ENCODE results near the gene TMEM170B. TPM values are rescaled to one million over a fixed set of nuclear protein-coding genes. Genes with fewer than 3 reads are reported as not detected.

TMEM170B gene
- polyA plus RNA-seq, 3 donors, result 11.7 to 33.4 (median 19.7) TPM

- no peak for DNase-seq
- Histone ChIP-seq H3K27ac (ENCODE audit: low read depth in 1 of 2, low read length in 2 of 2) (no peak overlapping the region), H3K9ac (ENCODE audit: insufficient read depth, low read length, poor library complexity, severe bottlenecking) (no peak overlapping the region), H3K9me3 (replicated peaks in 1 of 2; ENCODE audit: control insufficient read depth in 1 of 2, insufficient read depth in 1 of 2, low read length in 2 of 2) (no peaks in the 10 kb centered on the region), H3K27me3 (ENCODE audit: control insufficient read depth in 2 of 2, insufficient read depth in 2 of 2, low read length in 2 of 2) (no peaks in the 10 kb centered on the region), H3K4me3 (replicated peaks in 1 of 3; ENCODE audit: low read depth in 2 of 3, low read length in 3 of 3) (no peak overlapping the region), H4K20me1 (ENCODE audit: insufficient read depth, low read length) (no peaks in the 10 kb centered on the region), H3K36me3 (replicated peaks in 1 of 2; ENCODE audit: control insufficient read depth in 1 of 2, insufficient read depth in 2 of 2, low read length in 2 of 2) (no peaks in the 10 kb centered on the region), H3K4me2 (replicated peaks; ENCODE audit: extremely low read depth, low read length, poor library complexity, severe bottlenecking) (no peak overlapping the region), H3K79me2 (ENCODE audit: insufficient read depth, low read length) (no peaks in the 10 kb centered on the region), H2AFZ (ENCODE audit: insufficient read depth, low read depth, low read length, poor library complexity, severe bottlenecking) (no peak overlapping the region), H3K4me1 (ENCODE audit: control insufficient read depth in 1 of 2, insufficient read depth in 2 of 2, low read length in 2 of 2) (peaks cover 13 to 17% of the 10 kb centered on the region in 2 donors)
- intact Hi-C loops (cut with micrococcal nuclease), result no loop called here
- Mint-ChIP-seq H3K4me1 (peaks cover 25% of the 10 kb centered on the region), H3K4me3 (no peak overlapping the region), H3K36me3 (no peaks in the 10 kb centered on the region), H3K27ac (no peak overlapping the region), H3K27me3 (ENCODE audit: low read depth in 3 of 3) (peaks cover 0 to 2% (median 0%) of the 10 kb centered on the region in 3 donors), H3K9me3 (no peaks in the 10 kb centered on the region)
- WGBS (ENCODE audit: insufficient coverage), result 100% methylated on average over 3 of the region's 6 CpGs
- TF ChIP-seq CTCF (IDR thresholded peaks at IDR 0.05), result no peak
Measured at GRCh38 chr6:11608600-11609323, 71.2 kb downstream of the TMEM170B start.

GRCh38 chr6:11609324-11610071 lies 71.9 kb downstream of the TMEM170B start:
- Histone ChIP-seq H3K36me3 (replicated peaks in 1 of 2; ENCODE audit: control insufficient read depth in 1 of 2, insufficient read depth in 2 of 2, low read length in 2 of 2) (no peaks in the 10 kb centered on the region), H2AFZ (ENCODE audit: insufficient read depth, low read depth, low read length, poor library complexity, severe bottlenecking) (no peak overlapping the region), H3K4me2 (replicated peaks; ENCODE audit: extremely low read depth, low read length, poor library complexity, severe bottlenecking) (no peak overlapping the region), H3K4me3 (replicated peaks in 1 of 3; ENCODE audit: low read depth in 2 of 3, low read length in 3 of 3) (no peak overlapping the region), H3K9me3 (replicated peaks in 1 of 2; ENCODE audit: control insufficient read depth in 1 of 2, insufficient read depth in 1 of 2, low read length in 2 of 2) (no peaks in the 10 kb centered on the region), H4K20me1 (ENCODE audit: insufficient read depth, low read length) (no peaks in the 10 kb centered on the region), H3K79me2 (ENCODE audit: insufficient read depth, low read length) (no peaks in the 10 kb centered on the region), H3K27ac (ENCODE audit: low read depth in 1 of 2, low read length in 2 of 2) (no peak overlapping the region), H3K27me3 (ENCODE audit: control insufficient read depth in 2 of 2, insufficient read depth in 2 of 2, low read length in 2 of 2) (no peaks in the 10 kb centered on the region), H3K9ac (ENCODE audit: insufficient read depth, low read length, poor library complexity, severe bottlenecking) (no peak overlapping the region), H3K4me1 (ENCODE audit: control insufficient read depth in 1 of 2, insufficient read depth in 2 of 2, low read length in 2 of 2) (peaks cover 10 to 12% of the 10 kb centered on the region in 2 donors)
- intact Hi-C loops (cut with micrococcal nuclease), result no loop called here
- H3K4me1 Mint-ChIP-seq, result peaks cover 20% of the 10 kb centered on the region
- 95% methylated on average over 16 of the region's 18 CpGs for WGBS (ENCODE audit: insufficient coverage)
- no peak overlapping the region for H3K27ac Mint-ChIP-seq
- no peak for TF ChIP-seq CTCF (IDR thresholded peaks at IDR 0.05)
- peaks cover 0 to 3% (median 0%) of the 10 kb centered on the region in 7 donors for H3K9me3 Mint-ChIP-seq
- H3K4me3 Mint-ChIP-seq, result no peak overlapping the region
- no peak for DNase-seq
- H3K36me3 Mint-ChIP-seq, result no peaks in the 10 kb centered on the region
- H3K27me3 Mint-ChIP-seq (ENCODE audit: low read depth in 3 of 3), result peaks cover 0 to 2% (median 0%) of the 10 kb centered on the region in 3 donors
